Heart left ventricle (tissue), 16 donors: ENCODE data around the gene NFIA. TPM values are rescaled to one million over a fixed set of nuclear protein-coding genes. Genes with fewer than 3 reads are reported as not detected.

Source experiments
- ATAC-seq, 4 donors: fragments of 200-7000 bp; cut with Tn5 transposase; one replicate each; pipeline ENCODE4 v1.9.1; 2020 to 2022; ENCODE audit warnings: moderate library complexity in 4 of 4, mild to moderate bottlenecking in 3 of 4, moderate number of reproducible peaks in 1 of 4
- DNase-seq, 5 donors: peaks; one replicate each; pipeline ENCODE4 v3.0.0-alpha.2; 2020
- H3K27ac ChIP-seq, 12 donors: fragments of 200-600 bp; sonication (generic) in 4 of 12; one replicate each; pipeline versions ENCODE4 v1.5.0 to v1.8.0; 2016 to 2022; ENCODE audit warnings: mild to moderate bottlenecking in 2 of 12
- H3K27me3 ChIP-seq, 9 donors: fragments of 200-600 bp; sonication (generic) in 2 of 9; one replicate each; pipeline versions ENCODE4 v1.5.1 to v1.8.0; 2016 to 2022; ENCODE audit warnings: mild to moderate bottlenecking in 3 of 9
- H3K36me3 ChIP-seq, 9 donors: fragments of 200-600 bp; sonication (generic) in 2 of 9; one replicate each; pipeline versions ENCODE4 v1.5.0 to v1.8.0; 2018 to 2022; ENCODE audit warnings: mild to moderate bottlenecking in 2 of 9
- H3K4me1 ChIP-seq, 12 donors: fragments of 200-600 bp; sonication (generic) in 4 of 12; one replicate each; pipeline versions ENCODE4 v1.5.0 to v1.8.0; 2016 to 2022; ENCODE audit warnings: mild to moderate bottlenecking in 3 of 12
- H3K4me3 ChIP-seq, 12 donors: fragments of 200-600 bp; sonication (generic) in 4 of 12; one replicate each; pipeline versions ENCODE4 v1.5.0 to v1.8.0; 2017 to 2022; ENCODE audit warnings: mild to moderate bottlenecking in 9 of 12, moderate library complexity in 4 of 12
- H3K9me3 ChIP-seq, 12 donors: fragments of 200-600 bp; sonication (generic) in 4 of 12; one replicate each; pipeline versions ENCODE4 v1.5.0 to v1.8.0; 2016 to 2022; ENCODE audit warnings: mild to moderate bottlenecking in 1 of 12
- POLR2A ChIP-seq, 2 donors: fragments of 450-650 bp; IDR thresholded peaks; one replicate each; pipeline ENCODE4 v1.6.1; 2017; ENCODE audit warnings: antibody characterized with exemption in 2 of 2, mild to moderate bottlenecking in 2 of 2, moderate library complexity in 2 of 2
- WGBS, 4 donors: extraction: QIAGEN DNeasy Blood & Tissue Kit in 2 of 4; methylation state at CpG; one replicate each; pipeline versions ENCODE4 v1.1.5 to v1.1.7; 2013 to 2018; 5-methylcytosine and 5-hydroxymethylcytosine counted together
- intact Hi-C, 10 donors: fragments of 100-400 bp; cut with DNase I; formaldehyde crosslinking; loops; one replicate each; pipeline versions ENCODE4 v1.11.1 to v1.14.2; 2022
- polyA plus RNA-seq, 2 donors: library from polyadenylated mRNA; stranded (reverse); fragments of 200-250 nt; gene quantifications; one replicate each; pipeline ENCODE4 v1.2.3, GENCODE V29; 2013
- total RNA-seq, 9 donors: library from RNA; depleted of rRNA in 2 of 9; stranded (reverse); fragments of >200 nt in 2 of 9; fragmentation: NEBNext Ultra II Directional in 3 of 9; extraction: Animal tissue kit (Norgen Biotek cat#: 25700) in 3 of 9; gene quantifications; one replicate each; pipeline versions ENCODE4 v1.1.0 to v1.2.4, GENCODE V29; 2016 to 2023
- TF ChIP-seq, protein P1 (sequence below), 12 donors: fragments of 200-600 bp; sonication (generic) in 4 of 12; IDR thresholded peaks; one replicate each; pipeline versions ENCODE4 v1.5.0 to v1.8.0; 2018 to 2022; ENCODE audit warnings: antibody characterized with exemption in 12 of 12, mild to moderate bottlenecking in 5 of 12
- donor health status: ischemic (EF 13 %, LVEDD 7.1; RV severe dilation, severe dysfunction).
- donor health status: healthy with polysubstance abuse.
- donor health status: DM: no; HTN: yes; CAD: no.
- donor health status: DM: no; HTN: no; CAD: no.
- donor health status: ischemic (EF 25% LVEDD 6.9; RV normal size, moderate dysfunction).
- donor health status: ischemic (EF 25% LVEDD 5.7; RV mildly dilated, moderate dysfunction).
- donor health status: healthy.
- donor health status: DM: yes; HTN: yes; CAD: no.
- donor health status: ischemic (EF 35%, LVEDD 5.7; RV mildly dilated, moderate dysfunction).
- donor health status: nonischemic (EF 11% LVEDD 7.7; RV severe dilation, severe dysfunction).
- donor health status: DM: yes; HTN: yes; CAD: no.
- donor health status: PGD.
- donor health status: ischemic (EF 29% LVEDD 5.4; RV normal size, mild dysfunction).
- donor health status: nonischemic (EF 23%, LVEDD 6.1; RV moderate dilation, normal function).

The NFIA gene
- total and polyA plus RNA-seq, 11 donors: 12.7 to 121 (median 96.5) TPM

DNA sequence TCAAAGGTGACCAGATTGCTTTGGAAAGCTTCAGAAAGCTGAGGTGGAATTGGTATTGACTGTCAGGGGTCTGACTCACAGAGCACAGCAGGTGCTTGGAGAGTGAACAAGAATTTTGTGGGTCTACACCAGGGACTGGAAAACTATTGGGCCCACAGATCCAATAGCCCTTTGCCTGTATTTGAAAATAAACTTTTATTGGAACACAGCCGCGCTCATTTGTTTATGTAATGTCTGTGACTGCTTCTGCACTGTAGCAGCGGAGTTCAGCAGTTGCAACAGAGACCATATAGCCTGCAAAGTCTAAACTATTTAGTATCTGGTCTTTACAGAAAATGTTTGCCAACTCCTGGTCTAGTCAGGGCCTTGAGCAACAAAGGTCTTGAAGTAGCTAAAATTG is 315.6 kb downstream of the NFIA start:
- Histone ChIP-seq H3K4me3 (no peak overlapping the region), H3K4me1 (peaks cover 0 to 33% (median 10%) of the 10 kb centered on the region in 12 donors), H3K27ac (peak overlapping the region in 1 of 12 donors; percentile 55), H3K36me3 (peaks cover 0 to 22% (median 0%) of the 10 kb centered on the region in 9 donors), H3K27me3 (no peaks in the 10 kb centered on the region), H3K9me3 (no peaks in the 10 kb centered on the region)
- TF ChIP-seq, protein P1, sequence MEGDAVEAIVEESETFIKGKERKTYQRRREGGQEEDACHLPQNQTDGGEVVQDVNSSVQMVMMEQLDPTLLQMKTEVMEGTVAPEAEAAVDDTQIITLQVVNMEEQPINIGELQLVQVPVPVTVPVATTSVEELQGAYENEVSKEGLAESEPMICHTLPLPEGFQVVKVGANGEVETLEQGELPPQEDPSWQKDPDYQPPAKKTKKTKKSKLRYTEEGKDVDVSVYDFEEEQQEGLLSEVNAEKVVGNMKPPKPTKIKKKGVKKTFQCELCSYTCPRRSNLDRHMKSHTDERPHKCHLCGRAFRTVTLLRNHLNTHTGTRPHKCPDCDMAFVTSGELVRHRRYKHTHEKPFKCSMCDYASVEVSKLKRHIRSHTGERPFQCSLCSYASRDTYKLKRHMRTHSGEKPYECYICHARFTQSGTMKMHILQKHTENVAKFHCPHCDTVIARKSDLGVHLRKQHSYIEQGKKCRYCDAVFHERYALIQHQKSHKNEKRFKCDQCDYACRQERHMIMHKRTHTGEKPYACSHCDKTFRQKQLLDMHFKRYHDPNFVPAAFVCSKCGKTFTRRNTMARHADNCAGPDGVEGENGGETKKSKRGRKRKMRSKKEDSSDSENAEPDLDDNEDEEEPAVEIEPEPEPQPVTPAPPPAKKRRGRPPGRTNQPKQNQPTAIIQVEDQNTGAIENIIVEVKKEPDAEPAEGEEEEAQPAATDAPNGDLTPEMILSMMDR (IDR thresholded peaks at IDR 0.05): no peak
- no peak for TF ChIP-seq POLR2A (IDR thresholded peaks at IDR 0.05)
- WGBS, 4 donors: 88 to 97% (median 92%) methylated on average over 3 of the region's 3 CpGs
- no peak for DNase-seq
- peak in 1 of 4 donors; percentile 18 for ATAC-seq
- intact Hi-C loops: loop anchor here in 1 of 10 donors (5.0 kb wide), 1 partner anchor 36 kb away; no protein-coding TSS in a partner anchor

DNA sequence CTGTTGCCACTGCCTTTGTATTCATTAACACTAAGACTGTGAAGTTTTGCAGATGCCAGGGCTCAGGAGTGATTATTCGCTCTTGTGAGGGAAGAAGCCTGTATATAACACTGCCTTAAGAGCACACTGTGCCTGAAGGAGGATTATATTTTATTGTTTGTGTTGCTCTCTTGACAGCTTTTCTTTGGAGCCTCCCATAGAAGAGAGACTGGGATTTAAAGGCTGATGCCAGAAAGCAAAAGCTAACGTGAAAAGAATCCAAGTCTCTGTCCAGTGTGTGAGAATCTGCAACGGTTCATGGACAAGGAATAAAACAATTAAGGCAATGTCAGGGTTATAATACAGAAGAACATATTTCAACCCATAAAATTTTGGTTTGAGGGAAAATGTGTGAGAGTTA is 316.8 kb downstream of the NFIA start:
- 49 to 62% (median 58%) methylated on average over 3 of the region's 3 CpGs for WGBS, 4 donors
- intact Hi-C loops: loop anchor here in 1 of 10 donors (5.0 kb wide), 1 partner anchor 37 kb away; no protein-coding TSS in a partner anchor
- H3K36me3 ChIP-seq: peaks cover 0 to 21% (median 0%) of the 10 kb centered on the region in 9 donors
- DNase-seq (no peak), ATAC-seq (no peak)
- peaks cover 0 to 39% (median 18%) of the 10 kb centered on the region in 12 donors for H3K4me1 ChIP-seq
- no peaks in the 10 kb centered on the region for H3K27me3 ChIP-seq
- no peak for TF ChIP-seq POLR2A (IDR thresholded peaks at IDR 0.05)
- TF ChIP-seq, protein P1 (IDR thresholded peaks at IDR 0.05): no peak
- peak overlapping the region in 3 of 12 donors; percentile 6 to 55 (median 13) for H3K27ac ChIP-seq
- H3K9me3 ChIP-seq: no peaks in the 10 kb centered on the region
- no peak overlapping the region for H3K4me3 ChIP-seq

DNA sequence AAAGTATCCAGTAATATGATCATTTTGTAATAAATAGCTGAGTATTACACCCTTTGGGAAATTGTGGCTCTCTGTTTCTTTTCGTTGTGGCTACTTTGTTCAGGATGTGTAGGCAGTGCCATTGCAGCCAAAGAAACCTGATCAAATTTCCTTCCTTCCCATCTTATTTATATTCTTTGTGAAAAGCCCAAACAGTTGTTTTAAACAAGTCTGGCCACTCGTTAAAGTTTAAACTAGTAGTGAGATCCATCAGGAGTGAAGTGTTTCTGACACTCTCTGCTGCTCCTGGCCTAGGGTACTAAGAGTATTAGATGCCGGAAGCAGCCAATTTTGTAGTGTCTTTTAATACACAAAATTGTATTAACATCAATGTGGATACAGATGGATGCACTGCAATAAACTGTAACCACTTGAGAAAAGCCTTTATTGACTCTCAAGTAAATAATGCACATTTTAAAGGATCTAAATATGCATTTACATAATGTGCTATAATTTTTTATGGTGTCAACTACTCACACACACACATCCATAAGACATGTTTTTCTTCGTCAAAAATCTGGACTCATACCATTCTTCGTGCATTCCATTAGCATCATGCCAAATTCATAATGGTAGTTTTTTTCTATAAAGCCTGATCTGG is 317.9 kb downstream of the NFIA start:
- DNase-seq (no peak), ATAC-seq (no peak)
- Histone ChIP-seq H3K27me3 (no peaks in the 10 kb centered on the region), H3K9me3 (no peaks in the 10 kb centered on the region), H3K27ac (peak overlapping the region in 5 of 12 donors; percentile 4 to 55 (median 32)), H3K4me1 (peaks cover 0 to 47% (median 21%) of the 10 kb centered on the region in 12 donors), H3K36me3 (peaks cover 0 to 14% (median 0%) of the 10 kb centered on the region in 9 donors), H3K4me3 (no peak overlapping the region)
- intact Hi-C loops: no loop called here
- WGBS, 4 donors: 65 to 75% (median 68%) methylated on average over 5 of the region's 5 CpGs
- TF ChIP-seq POLR2A (IDR thresholded peaks at IDR 0.05): no peak
- TF ChIP-seq, protein P1 (IDR thresholded peaks at IDR 0.05): no peak

- no peaks in the 10 kb centered on the region for H3K9me3 ChIP-seq
- TF ChIP-seq, protein P1 (IDR thresholded peaks at IDR 0.05): no peak
- no peak for TF ChIP-seq POLR2A (IDR thresholded peaks at IDR 0.05)
- no peak overlapping the region for H3K27ac ChIP-seq
- DNase-seq: no peak
- 89 to 98% (median 95%) methylated on average over 3 of the region's 3 CpGs for WGBS, 4 donors
- H3K36me3 ChIP-seq: peaks cover 0 to 13% (median under 1%) of the 10 kb centered on the region in 9 donors
- H3K4me1 ChIP-seq: peaks cover 0 to 47% (median 21%) of the 10 kb centered on the region in 12 donors
- no peak for ATAC-seq
- intact Hi-C loops: no loop called here
- H3K4me3 ChIP-seq: no peak overlapping the region
- H3K27me3 ChIP-seq: no peaks in the 10 kb centered on the region
These were observed 318.6 kb downstream of the NFIA start for GRCh38 chr1:61400997-61401396.
